Measurements from ENCODE around the gene RAI1. TPM values are rescaled to one million over a fixed set of nuclear protein-coding genes. Genes with fewer than 3 reads are reported as not detected.

The RAI1 gene
- total RNA-seq, 2 experiments from 2014 or later, result 17.1 to 49.4 TPM

DNA sequence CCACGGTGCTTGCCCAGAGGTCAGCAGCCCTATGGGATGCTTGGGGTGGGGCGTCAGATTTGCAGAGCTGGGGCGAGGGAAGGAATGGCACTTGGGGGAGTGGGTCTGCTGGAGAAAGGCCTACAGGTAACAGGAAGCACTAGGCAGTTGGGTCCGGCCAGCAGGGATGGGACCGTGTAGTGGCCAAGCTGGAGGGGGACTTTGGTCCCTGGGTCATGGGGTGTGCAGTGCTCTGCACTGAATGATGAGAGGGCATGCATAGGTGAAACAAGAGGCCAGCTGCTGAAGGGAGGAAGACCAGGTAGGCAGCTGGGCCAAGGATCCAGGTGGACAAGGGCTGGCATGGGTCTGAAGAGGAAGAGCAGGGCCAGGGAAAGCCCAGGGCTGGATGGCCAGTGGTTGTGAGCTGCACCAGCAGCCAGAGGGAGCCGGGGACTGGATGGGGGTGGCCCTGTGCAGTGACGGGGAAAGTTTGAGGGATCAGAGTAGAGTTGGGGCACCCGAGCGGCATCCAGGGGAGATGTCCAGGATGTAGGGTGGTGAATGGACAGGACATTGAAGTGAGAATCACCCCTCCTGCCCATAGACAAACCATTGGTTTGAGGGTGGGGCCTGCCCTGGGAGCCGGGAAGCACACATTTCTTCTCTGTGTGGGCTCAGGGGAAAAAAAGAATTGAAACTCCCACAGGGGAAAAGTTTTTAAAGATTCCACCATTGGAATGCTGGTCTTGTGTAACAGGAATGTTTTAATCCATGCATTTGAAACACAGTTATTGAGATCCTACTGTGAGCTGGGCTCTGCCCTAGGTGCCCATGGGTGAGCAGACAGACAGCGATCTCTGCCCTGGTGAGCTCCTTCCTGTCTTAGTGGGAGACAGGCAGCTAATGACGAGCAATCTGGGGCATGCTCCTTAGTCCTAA, 25.1 kb downstream of the RAI1 start:
- H3K4me1 ChIP-seq (ENCODE audit: insufficient read depth, low read length, poor library complexity, severe bottlenecking), result no peaks in the 10 kb centered on the region
- CTCF ChIA-PET (ENCODE audit: unreplicated experiment), result no interaction called here
- 0 out of 2 replicates have a peak, but pooled peaks cover 6% of the 10 kb centered on the region for H3K79me2 ChIP-seq (ENCODE audit: insufficient read depth, low read depth, low read length)
- H4K20me1 ChIP-seq (ENCODE audit: insufficient read depth, low read length), result 0 out of 2 replicates have a peak, but pooled peaks cover 5% of the 10 kb centered on the region
- no peak overlapping the region for H3K4me2 ChIP-seq (ENCODE audit: low read length)
- TF ChIP-seq EZH2phosphoT487 (IDR thresholded peaks at IDR 0.05; ENCODE audit: borderline replicate concordance, low read depth, low read length), result no peak
- TF ChIP-seq, protein P1, sequence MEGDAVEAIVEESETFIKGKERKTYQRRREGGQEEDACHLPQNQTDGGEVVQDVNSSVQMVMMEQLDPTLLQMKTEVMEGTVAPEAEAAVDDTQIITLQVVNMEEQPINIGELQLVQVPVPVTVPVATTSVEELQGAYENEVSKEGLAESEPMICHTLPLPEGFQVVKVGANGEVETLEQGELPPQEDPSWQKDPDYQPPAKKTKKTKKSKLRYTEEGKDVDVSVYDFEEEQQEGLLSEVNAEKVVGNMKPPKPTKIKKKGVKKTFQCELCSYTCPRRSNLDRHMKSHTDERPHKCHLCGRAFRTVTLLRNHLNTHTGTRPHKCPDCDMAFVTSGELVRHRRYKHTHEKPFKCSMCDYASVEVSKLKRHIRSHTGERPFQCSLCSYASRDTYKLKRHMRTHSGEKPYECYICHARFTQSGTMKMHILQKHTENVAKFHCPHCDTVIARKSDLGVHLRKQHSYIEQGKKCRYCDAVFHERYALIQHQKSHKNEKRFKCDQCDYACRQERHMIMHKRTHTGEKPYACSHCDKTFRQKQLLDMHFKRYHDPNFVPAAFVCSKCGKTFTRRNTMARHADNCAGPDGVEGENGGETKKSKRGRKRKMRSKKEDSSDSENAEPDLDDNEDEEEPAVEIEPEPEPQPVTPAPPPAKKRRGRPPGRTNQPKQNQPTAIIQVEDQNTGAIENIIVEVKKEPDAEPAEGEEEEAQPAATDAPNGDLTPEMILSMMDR (conservative IDR thresholded peaks at IDR 0.05; ENCODE audit: low read length), result no peak
- no peak overlapping the region for H2AFZ ChIP-seq (ENCODE audit: low read length)
- H3K9me2 ChIP-seq (ENCODE audit: insufficient read depth, low read length), result no peaks in the 10 kb centered on the region
- H3K36me3 ChIP-seq (ENCODE audit: insufficient read depth, low read length), result peaks cover 10% of the 10 kb centered on the region; the same call in 1 of the 2 replicates
- no peak overlapping the region for H3K27ac ChIP-seq (ENCODE audit: low read depth, low read length, poor library complexity, severe bottlenecking)
- no TSS peak for BruUV-seq (replicated peaks)
- no peak overlapping the region for H3K4me3 ChIP-seq (ENCODE audit: low read depth, low read length, poor library complexity, severe bottlenecking)
- no peak for DNase-seq (ENCODE audit: low spot score)
- POLR2A ChIA-PET, result interaction anchor here (0.5 to 1.3 kb wide), 2 partner anchors 11 to 47 kb away, joined by 3 to 4 read pairs; no protein-coding TSS in a partner anchor
- no peaks in the 10 kb centered on the region for H3K9me3 ChIP-seq (ENCODE audit: low read length)
- intact Hi-C loops (cut with micrococcal nuclease; ENCODE audit: unreplicated experiment), result no loop called here

DNA sequence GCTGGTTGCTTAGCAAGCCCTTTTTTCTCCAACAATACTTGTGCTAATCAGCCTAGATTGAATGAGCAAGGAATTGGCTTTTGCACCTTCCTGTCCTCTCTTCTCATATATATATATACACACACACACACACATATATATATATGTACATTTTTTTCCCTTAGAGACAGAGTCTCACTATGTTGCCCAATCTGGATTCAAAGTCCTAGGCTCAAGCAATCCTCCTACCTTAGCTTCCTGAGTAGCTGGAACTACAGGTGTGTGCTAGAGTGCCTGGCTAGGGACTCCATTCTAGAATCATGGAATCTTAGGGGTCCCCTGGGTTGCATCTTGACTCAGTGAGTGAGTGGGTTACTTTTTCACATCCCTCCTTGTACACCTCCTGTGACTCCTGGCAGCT, 27.0 kb downstream of the RAI1 start:
- peaks cover 10% of the 10 kb centered on the region; the same call in 1 of the 2 replicates for H3K36me3 ChIP-seq (ENCODE audit: insufficient read depth, low read length)
- TF ChIP-seq, protein P1 (conservative IDR thresholded peaks at IDR 0.05; ENCODE audit: low read length), result no peak
- TF ChIP-seq EZH2phosphoT487 (IDR thresholded peaks at IDR 0.05; ENCODE audit: borderline replicate concordance, low read depth, low read length), result no peak
- H4K20me1 ChIP-seq (ENCODE audit: insufficient read depth, low read length), result no peaks in the 10 kb centered on the region
- H2AFZ ChIP-seq (ENCODE audit: low read length), result no peak overlapping the region
- H3K4me1 ChIP-seq (ENCODE audit: insufficient read depth, low read length, poor library complexity, severe bottlenecking), result peaks cover 8% of the 10 kb centered on the region
- no peak overlapping the region for H3K4me2 ChIP-seq (ENCODE audit: low read length)
- no peak overlapping the region for H3K27ac ChIP-seq (ENCODE audit: low read depth, low read length, poor library complexity, severe bottlenecking)
- DNase-seq (ENCODE audit: low spot score), result no peak
- H3K79me2 ChIP-seq (ENCODE audit: insufficient read depth, low read depth, low read length), result no peaks in the 10 kb centered on the region
- H3K9me2 ChIP-seq (ENCODE audit: insufficient read depth, low read length), result no peaks in the 10 kb centered on the region
- CTCF ChIA-PET (ENCODE audit: unreplicated experiment), result no interaction called here
- intact Hi-C loops (cut with micrococcal nuclease; ENCODE audit: unreplicated experiment), result no loop called here
- POLR2A ChIA-PET, result no interaction called here
- no peak overlapping the region for H3K4me3 ChIP-seq (ENCODE audit: low read depth, low read length, poor library complexity, severe bottlenecking)
- no TSS peak for BruUV-seq (replicated peaks)
- H3K9me3 ChIP-seq (ENCODE audit: low read length), result no peaks in the 10 kb centered on the region

DNA sequence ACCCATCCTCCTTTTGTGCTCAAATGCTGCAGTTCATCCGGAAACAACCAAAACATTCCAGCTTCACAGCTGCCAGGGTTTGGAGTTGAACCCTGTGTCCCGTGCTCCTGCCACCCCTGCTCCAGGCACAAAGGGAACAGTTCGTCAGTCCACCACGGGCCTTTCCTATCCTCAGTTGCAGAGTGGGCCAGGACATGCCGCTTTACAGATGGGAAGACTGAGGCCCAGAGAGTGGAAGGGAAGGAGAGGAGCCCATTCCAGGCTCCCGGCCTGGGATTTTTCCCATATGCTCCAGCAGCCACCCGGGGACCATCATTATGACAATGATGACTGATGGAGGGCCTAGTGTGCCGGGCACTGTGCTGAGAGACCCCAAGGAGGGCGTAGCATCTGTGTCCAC, 27.6 kb downstream of the RAI1 start:
- H3K4me2 ChIP-seq (ENCODE audit: low read length), result no peak overlapping the region
- peaks cover 10% of the 10 kb centered on the region; the same call in 1 of the 2 replicates for H3K36me3 ChIP-seq (ENCODE audit: insufficient read depth, low read length)
- CTCF ChIA-PET (ENCODE audit: unreplicated experiment), result no interaction called here
- BruUV-seq (replicated peaks), result no TSS peak
- H4K20me1 ChIP-seq (ENCODE audit: insufficient read depth, low read length), result no peaks in the 10 kb centered on the region
- no peak overlapping the region for H3K27ac ChIP-seq (ENCODE audit: low read depth, low read length, poor library complexity, severe bottlenecking)
- H3K79me2 ChIP-seq (ENCODE audit: insufficient read depth, low read depth, low read length), result no peaks in the 10 kb centered on the region
- H2AFZ ChIP-seq (ENCODE audit: low read length), result no peak overlapping the region
- no peak overlapping the region for H3K4me3 ChIP-seq (ENCODE audit: low read depth, low read length, poor library complexity, severe bottlenecking)
- no peaks in the 10 kb centered on the region for H3K9me2 ChIP-seq (ENCODE audit: insufficient read depth, low read length)
- H3K9me3 ChIP-seq (ENCODE audit: low read length), result no peaks in the 10 kb centered on the region
- H3K4me1 ChIP-seq (ENCODE audit: insufficient read depth, low read length, poor library complexity, severe bottlenecking), result peaks cover 8% of the 10 kb centered on the region
- no peak for DNase-seq (ENCODE audit: low spot score)
- POLR2A ChIA-PET, result no interaction called here
- intact Hi-C loops (cut with micrococcal nuclease; ENCODE audit: unreplicated experiment), result no loop called here
- TF ChIP-seq, protein P1 (conservative IDR thresholded peaks at IDR 0.05; ENCODE audit: low read length), result no peak
- TF ChIP-seq EZH2phosphoT487 (IDR thresholded peaks at IDR 0.05; ENCODE audit: borderline replicate concordance, low read depth, low read length), result no peak

Measured in OCI-LY7 (cell line).